Hepatocyte (in vitro differentiated cells): ENCODE results near the gene EGF. TPM values are rescaled to one million over a fixed set of nuclear protein-coding genes. Genes with fewer than 3 reads are reported as not detected.

Experiments
- DNase-seq: peaks from one replicate; pipeline ENCODE4 v3.0.0-alpha.2; 2016; ENCODE audit warnings: low spot score
- H2AFZ ChIP-seq: fragments of 200-600 bp; sonication (generic); 2 replicates; pipeline ENCODE4 v1.6.0; 2016; ENCODE audit warnings: antibody characterized with exemption, mild to moderate bottlenecking
- H3K27ac ChIP-seq: fragments of 200-600 bp; sonication (generic); 2 replicates; pipeline ENCODE4 v1.5.1; 2016; ENCODE audit warnings: mild to moderate bottlenecking
- H3K27me3 ChIP-seq: fragments of 200-600 bp; sonication (generic); 2 replicates; pipeline ENCODE4 v1.6.1; 2016
- H3K36me3 ChIP-seq: fragments of 200-600 bp; sonication (generic); replicated peaks from 2 replicates; pipeline ENCODE4 v1.5.1; 2016; ENCODE audit warnings: low read depth; ENCODE audit not compliant: insufficient read depth
- H3K4me1 ChIP-seq: fragments of 200-600 bp; sonication (generic); 2 replicates; pipeline ENCODE4 v1.5.1; 2016; ENCODE audit warnings: mild to moderate bottlenecking, moderate library complexity; ENCODE audit not compliant: insufficient read depth
- H3K4me2 ChIP-seq: fragments of 200-600 bp; sonication (generic); 2 replicates; pipeline ENCODE4 v1.6.0; 2016
- H3K4me3 ChIP-seq: fragments of 200-600 bp; sonication (generic); 2 replicates; pipeline ENCODE4 v1.5.1; 2016; ENCODE audit warnings: mild to moderate bottlenecking
- H3K79me2 ChIP-seq: fragments of 200-600 bp; sonication (generic); 2 replicates; pipeline ENCODE4 v1.6.0; 2017; ENCODE audit warnings: mild to moderate bottlenecking
- H3K9me2 ChIP-seq: fragments of 200-600 bp; sonication (generic); replicated peaks from 2 replicates; pipeline ENCODE4 v1.6.0; 2017; ENCODE audit warnings: mild to moderate bottlenecking; ENCODE audit not compliant: insufficient read depth
- H3K9me3 ChIP-seq: fragments of 200-600 bp; sonication (generic); 2 replicates; pipeline ENCODE4 v1.5.1; 2016; ENCODE audit warnings: low read depth, mild to moderate bottlenecking
- H4K20me1 ChIP-seq: fragments of 200-600 bp; sonication (generic); 2 replicates; pipeline ENCODE4 v1.6.0; 2016; ENCODE audit warnings: mild to moderate bottlenecking; ENCODE audit not compliant: insufficient read depth, poor library complexity, severe bottlenecking
- CTCF ChIP-seq: fragments of 200-600 bp; sonication (generic); IDR thresholded peaks from 2 replicates; pipeline ENCODE4 v1.5.1; 2016; ENCODE audit warnings: antibody characterized with exemption, mild to moderate bottlenecking; ENCODE audit not compliant: poor library complexity
- EZH2 ChIP-seq: fragments of 200-600 bp; sonication (generic); IDR thresholded peaks from 2 replicates; pipeline ENCODE4 v1.6.1; 2016; ENCODE audit warnings: antibody characterized with exemption, mild to moderate bottlenecking, borderline replicate concordance
- EZH2phosphoT487 ChIP-seq: fragments of 200-600 bp; sonication (generic); IDR thresholded peaks from one replicate; pipeline ENCODE4 v1.6.1; 2018; ENCODE audit warnings: antibody characterized with exemption, mild to moderate bottlenecking, low read depth, moderate library complexity; ENCODE audit not compliant: unreplicated experiment, severe bottlenecking
- WGBS: methylation state at CpG from one replicate; pipeline ENCODE4 v1.1.6; 2016; ENCODE audit warnings: low lambda C conversion rate; ENCODE audit errors: missing lambda C conversion rate; 5-methylcytosine and 5-hydroxymethylcytosine counted together
- polyA plus RNA-seq: library from polyadenylated mRNA; unstranded; fragments of >200 nt; fragmentation: Nextera tagmentation; extraction: Ambion mirVana; gene quantifications from 2 replicates; pipeline ENCODE4 v1.2.1, GENCODE V29; 2016
- total RNA-seq: library from RNA; depleted of rRNA; stranded (reverse); fragments of >200 nt; gene quantifications from 2 replicates; pipeline ENCODE4 v1.2.3, GENCODE V29; 2014

Gene EGF
- total and polyA plus RNA-seq, 2 experiments from 2014 or later: 5.0 to 18.0 TPM

GRCh38 chr4:109994415-109994827 is 81.7 kb downstream of the EGF start:
- no peak for DNase-seq
- Histone ChIP-seq H3K4me3 (no peak overlapping the region), H3K9me3 (no peaks in the 10 kb centered on the region), H3K36me3 (no peaks in the 10 kb centered on the region), H3K9me2 (no peaks in the 10 kb centered on the region), H4K20me1 (no peaks in the 10 kb centered on the region), H3K27ac (no peak overlapping the region), H3K27me3 (peaks cover 3% of the 10 kb centered on the region), H3K4me1 (no peaks in the 10 kb centered on the region), H3K4me2 (no peak overlapping the region), H2AFZ (no peak overlapping the region), H3K79me2 (no peaks in the 10 kb centered on the region)
- no peak for TF ChIP-seq CTCF
- no peak for TF ChIP-seq EZH2phosphoT487
- TF ChIP-seq EZH2: no peak
- 82% methylated on average over 4 of the region's 4 CpGs for WGBS

DNA sequence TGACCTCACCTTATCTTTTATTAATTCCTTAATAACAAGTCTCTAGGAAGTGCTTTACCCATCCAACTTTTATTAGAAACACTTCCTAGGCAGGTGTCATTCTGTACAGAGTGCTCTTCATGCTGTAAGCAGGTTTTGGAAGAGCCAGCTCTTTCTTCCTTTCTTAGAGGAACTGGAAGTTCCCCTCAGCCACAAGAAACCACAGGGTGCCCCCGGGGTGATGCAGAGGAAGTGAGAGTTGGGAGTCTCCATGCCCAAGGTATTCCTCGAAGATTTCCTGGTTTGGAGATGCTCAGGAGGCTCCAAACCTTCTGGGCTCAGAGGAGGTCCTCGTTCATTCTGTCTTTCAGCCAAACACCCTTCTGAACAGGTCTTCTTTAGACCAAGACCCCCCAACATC is 83.8 kb downstream of the EGF start:
- Histone ChIP-seq H3K79me2 (no peaks in the 10 kb centered on the region), H4K20me1 (no peaks in the 10 kb centered on the region), H3K36me3 (no peaks in the 10 kb centered on the region), H3K9me3 (no peaks in the 10 kb centered on the region), H3K4me3 (no peak overlapping the region), H3K27me3 (peaks cover 3% of the 10 kb centered on the region), H3K27ac (no peak overlapping the region), H2AFZ (no peak overlapping the region), H3K4me2 (no peak overlapping the region), H3K4me1 (no peaks in the 10 kb centered on the region), H3K9me2 (no peaks in the 10 kb centered on the region)
- no peak for DNase-seq
- TF ChIP-seq EZH2 (no peak), EZH2phosphoT487 (no peak), CTCF (no peak)
- WGBS: 76% methylated on average over 3 of the region's 3 CpGs

GRCh38 chr4:109998867-109999584 is 86.3 kb downstream of the EGF start:
- Histone ChIP-seq H3K27ac (no peak overlapping the region), H2AFZ (no peak overlapping the region), H3K27me3 (peaks cover 3% of the 10 kb centered on the region), H3K9me3 (no peaks in the 10 kb centered on the region), H3K4me1 (no peaks in the 10 kb centered on the region), H3K4me3 (no peak overlapping the region), H3K36me3 (no peaks in the 10 kb centered on the region), H3K79me2 (no peaks in the 10 kb centered on the region), H3K9me2 (no peaks in the 10 kb centered on the region), H3K4me2 (peak overlapping the region; percentile 59), H4K20me1 (no peaks in the 10 kb centered on the region)
- WGBS: 15% methylated on average over 3 of the region's 3 CpGs
- TF ChIP-seq CTCF (peak; percentile 86), EZH2phosphoT487 (no peak)
- peak; percentile 74 for DNase-seq

GRCh38 chr4:109999585-109999912 is 86.9 kb downstream of the EGF start:
- Histone ChIP-seq H3K36me3 (no peaks in the 10 kb centered on the region), H3K9me3 (no peaks in the 10 kb centered on the region), H3K4me3 (no peak overlapping the region), H3K27ac (no peak overlapping the region), H3K4me1 (no peaks in the 10 kb centered on the region), H4K20me1 (no peaks in the 10 kb centered on the region), H2AFZ (no peak overlapping the region), H3K4me2 (peak overlapping the region; percentile 59), H3K79me2 (no peaks in the 10 kb centered on the region), H3K9me2 (no peaks in the 10 kb centered on the region), H3K27me3 (peaks cover 3% of the 10 kb centered on the region)
- no peak for DNase-seq
- TF ChIP-seq EZH2 (no peak), CTCF (no peak), EZH2phosphoT487 (no peak)
- 75% methylated on average over 9 of the region's 9 CpGs for WGBS
